PFSK-1 (cell line): Measurements from ENCODE around the gene KLHL40.

ENCODE experiments used
- POLR2AphosphoS5 ChIP-seq: IDR thresholded peaks from 2 replicates; pipeline ENCODE4 v1.6.1; 2012; ENCODE audit warnings: low read depth, mild to moderate bottlenecking, control low read depth, low read length, moderate library complexity
- REST ChIP-seq, 2 experiments: IDR thresholded peaks; 2 replicates each; pipeline versions ENCODE4 v1.6.1 to v1.8.0; 2011 to 2012; ENCODE audit warnings: low read depth in 2 of 2, low read length in 2 of 2, control low read depth in 1 of 2, inconsistent platforms in 1 of 2, mild to moderate bottlenecking in 1 of 2, moderate library complexity in 1 of 2; ENCODE audit not compliant: insufficient read depth in 1 of 2
- TAF1 ChIP-seq: IDR thresholded peaks from 2 replicates; pipeline ENCODE4 v1.6.1; 2012; ENCODE audit warnings: low read length, control low read depth, borderline replicate concordance; ENCODE audit not compliant: insufficient read depth

GRCh38 chr3:42655331-42655888 is 29.9 kb upstream of the KLHL40 start:
- TF ChIP-seq REST (IDR thresholded peaks at IDR 0.05; ENCODE audit: insufficient read depth in 1 of 2, low read depth in 2 of 2, low read length in 2 of 2) (no peak), TAF1 (no peak), POLR2AphosphoS5 (no peak)
